ENCODE data around the gene XCR1. TPM values are rescaled to one million over a fixed set of nuclear protein-coding genes. Genes with fewer than 3 reads are reported as not detected.

The XCR1 gene
- total and polyA plus RNA-seq, 2 of the 8 experiments (the other 6 are each of a cell fraction or from before 2014, with no cell fraction given), result 0.53 TPM; not detected in 1

DNA sequence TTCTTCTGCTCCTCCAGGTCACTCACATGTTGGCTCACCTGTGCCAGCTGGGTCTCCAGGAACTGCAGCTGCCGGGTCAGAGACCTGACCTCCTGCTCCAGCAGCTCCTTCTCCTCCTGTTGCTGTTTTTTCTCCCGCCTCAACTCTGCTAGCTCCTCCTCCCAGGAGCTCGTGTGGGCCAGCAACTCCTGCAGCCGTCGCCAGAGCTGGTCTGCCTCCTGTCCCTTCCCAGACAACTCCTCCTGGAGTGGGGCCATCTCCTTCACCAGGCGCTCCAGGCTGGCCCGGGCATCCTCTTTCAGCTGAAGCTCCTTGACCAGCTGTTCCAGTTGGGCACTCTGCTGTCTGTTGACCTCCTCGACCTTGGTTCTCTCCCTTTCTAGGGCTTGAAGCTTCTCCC, 59.6 kb downstream of the XCR1 start:
- 86% methylated on average over 6 of the region's 8 CpGs; no CpG with 5 or more reads in 1 of the 2 experiments for WGBS, 2 experiments (ENCODE audit: extremely low coverage in 1 of 2, insufficient coverage in 1 of 2, insufficient read length in 1 of 2, insufficient replicate concordance in 2 of 2, low coverage in 1 of 2, low lambda C conversion rate in 2 of 2, missing lambda C conversion rate in 1 of 2)
- Histone ChIP-seq H3K4me1 (replicated peaks in 1 of 4; ENCODE audit: control insufficient read depth in 3 of 4, insufficient read depth in 4 of 4, low read length in 3 of 4) (no peaks in the 10 kb centered on the region), H2AK5ac (ENCODE audit: low read depth, low read length) (no peak overlapping the region), H3K4me2 (ENCODE audit: insufficient read depth in 1 of 2, low read depth in 2 of 2, low read length in 2 of 2) (no peak overlapping the region), H3K14ac (ENCODE audit: insufficient read length) (no peak overlapping the region), H4K8ac (ENCODE audit: extremely low read depth, insufficient read depth, low read length) (no peak overlapping the region), H2BK15ac (ENCODE audit: low read length) (no peak overlapping the region), H3K4me3 (ENCODE audit: extremely low read depth in 1 of 4, insufficient read depth in 2 of 4, low read depth in 3 of 4, low read length in 4 of 4) (no peak overlapping the region), H4K5ac (ENCODE audit: insufficient read length, low read depth, low read length) (no peak overlapping the region), H4K20me1 (replicated peaks in 1 of 2; ENCODE audit: control insufficient read depth in 1 of 2, insufficient read depth in 2 of 2, low read length in 2 of 2) (peaks cover 0 to 8% of the 10 kb centered on the region in 2 experiments), H3K9ac (replicated peaks in 1 of 4; ENCODE audit: extremely low read depth in 1 of 4, low read depth in 3 of 4, low read length in 3 of 4) (no peak overlapping the region), H3K9me3 (ENCODE audit: insufficient read depth in 2 of 2, low read depth in 1 of 2, low read length in 1 of 2) (no peaks in the 10 kb centered on the region), H2BK120ac (replicated peaks; ENCODE audit: low read depth, low read length) (no peak overlapping the region), H2AFZ (ENCODE audit: low read length) (no peak overlapping the region), H3K23me2 (ENCODE audit: low read depth, low read length) (no peaks in the 10 kb centered on the region), H3K18ac (ENCODE audit: extremely low read depth, low read length) (no peak overlapping the region), H3K4ac (replicated peaks; ENCODE audit: insufficient read length, low read depth, low read length) (no peak overlapping the region), H2BK20ac (ENCODE audit: low read length) (no peak overlapping the region), H3K23ac (ENCODE audit: insufficient read length) (no peak overlapping the region), H4K91ac (replicated peaks; ENCODE audit: insufficient read length, low read length) (no peak overlapping the region), H3K56ac (replicated peaks; ENCODE audit: insufficient read length, low read depth, low read length) (no peak overlapping the region), H2BK12ac (ENCODE audit: low read depth, low read length) (no peak overlapping the region), H3K79me1 (ENCODE audit: low read depth, low read length) (no peaks in the 10 kb centered on the region), H3K27me3 (replicated peaks in 1 of 4; ENCODE audit: control insufficient read depth in 3 of 4, extremely low read depth in 1 of 4, insufficient read depth in 3 of 4, low read length in 3 of 4) (no peaks in the 10 kb centered on the region), H3K27ac (ENCODE audit: low read depth, low read length) (no peak overlapping the region), H3K36me3 (ENCODE audit: control insufficient read depth in 2 of 4, insufficient read depth in 4 of 4, low read length in 3 of 4) (peaks cover 24 to 60% (median 46%) of the 10 kb centered on the region in 4 experiments), H3K79me2 (ENCODE audit: control insufficient read depth in 1 of 2, insufficient read depth in 2 of 2, low read length in 2 of 2) (no peaks in the 10 kb centered on the region), H2BK5ac (ENCODE audit: low read depth, low read length) (no peak overlapping the region; the same call in 1 of the 2 replicates)
- FAIRE-seq (no peak), DNase-seq (ENCODE audit: low read depth in 1 of 2, low spot score in 2 of 2) (no peak)
- CTCF ChIA-PET (ENCODE audit: partially characterized antibody), result interaction anchor here (0.7 to 6.7 kb wide), 9 partner anchors 9 to 462 kb away, joined by 3 to 51 read pairs (median 3); partner anchors contain the start of gene CXCR6
- POLR2A ChIA-PET (ENCODE audit: partially characterized antibody), result no interaction called here
- TF ChIP-seq SIRT6 (IDR thresholded peaks at IDR 0.05; ENCODE audit: low read length) (no peak), HDAC6 (IDR thresholded peaks at IDR 0.05; ENCODE audit: low read depth, low read length) (no peak), CTBP2 (IDR thresholded peaks at IDR 0.05; ENCODE audit: borderline replicate concordance, insufficient read depth, insufficient read length, low read length) (no peak), KDM4A (IDR thresholded peaks at IDR 0.05; ENCODE audit: low read depth, low read length, severe bottlenecking) (no peak), SIN3A (conservative IDR thresholded peaks at IDR 0.05 in 1 of 2, IDR thresholded peaks at IDR 0.05 in 1 of 2; ENCODE audit: low read depth in 1 of 2, low read length in 2 of 2) (no peak), POLR2A (IDR thresholded peaks at IDR 0.05; ENCODE audit: control extremely low read depth in 1 of 2, low read depth in 2 of 2, low read length in 2 of 2) (no peak)

Data from H1 (cell line).